Natural killer cell (primary cell): ENCODE data around the gene MTFP1. TPM values are rescaled to one million over a fixed set of nuclear protein-coding genes. Genes with fewer than 3 reads are reported as not detected.

ENCODE experiments used
- ATAC-seq, 3 donors: fragments of 150-1000 bp in 2 of 3; fragments of 200-7000 bp in 1 of 3; cut with Tn5 transposase; 1 replicate in 1 of 3; 2 replicates in 2 of 3; pipeline ENCODE4 v1.10.0; 2021; ENCODE audit warnings: mild to moderate bottlenecking in 2 of 3, moderate library complexity in 2 of 3
- DNase-seq, 2 donors: peaks; one replicate each; pipeline versions ENCODE4 v3.0.0 to v3.0.0-alpha.2; 2013 to 2021; ENCODE audit warnings: mixed read lengths in 1 of 2
- H3K27ac ChIP-seq: one replicate; pipeline ENCODE4 v1.5.1; 2013; ENCODE audit warnings: mild to moderate bottlenecking, low read length
- H3K27me3 ChIP-seq: one replicate; pipeline ENCODE4 v1.6.1; 2013; ENCODE audit warnings: low read length; ENCODE audit not compliant: control insufficient read depth, insufficient read depth
- H3K36me3 ChIP-seq: one replicate; pipeline ENCODE4 v1.6.1; 2013; ENCODE audit warnings: low read length; ENCODE audit not compliant: control insufficient read depth, insufficient read depth
- H3K4me1 ChIP-seq: one replicate; pipeline ENCODE4 v1.6.1; 2013; ENCODE audit warnings: low read length; ENCODE audit not compliant: control insufficient read depth, insufficient read depth
- H3K4me3 ChIP-seq: one replicate; pipeline ENCODE4 v1.5.1; 2013; ENCODE audit warnings: low read length
- H3K9me3 ChIP-seq: one replicate; pipeline ENCODE4 v1.6.1; 2013; ENCODE audit warnings: low read length; ENCODE audit not compliant: control insufficient read depth, insufficient read depth
- H3K27ac Mint-ChIP-seq, 2 donors: one replicate each; pipeline ENCODE4 v1.8.0; 2022; ENCODE audit warnings: mild to moderate bottlenecking in 2 of 2, mixed read lengths in 2 of 2, moderate library complexity in 1 of 2
- H3K27me3 Mint-ChIP-seq, 2 donors: one replicate each; pipeline ENCODE4 v1.8.0; 2022; ENCODE audit warnings: low read depth in 2 of 2, mixed read lengths in 2 of 2
- H3K36me3 Mint-ChIP-seq: one replicate; pipeline ENCODE4 v1.8.0; 2022; ENCODE audit warnings: mixed read lengths
- H3K4me1 Mint-ChIP-seq, 2 donors: one replicate each; pipeline ENCODE4 v1.8.0; 2022; ENCODE audit warnings: mixed read lengths in 2 of 2
- H3K4me3 Mint-ChIP-seq: one replicate; pipeline ENCODE4 v1.8.0; 2022; ENCODE audit warnings: mild to moderate bottlenecking, moderate library complexity, mixed read lengths
- H3K9me3 Mint-ChIP-seq, 2 donors: one replicate each; pipeline ENCODE4 v1.8.0; 2022; ENCODE audit warnings: mixed read lengths in 2 of 2
- WGBS: methylation state at CpG from one replicate; pipeline ENCODE4 v1.1.7; 2013; ENCODE audit warnings: missing lambda C conversion rate; ENCODE audit not compliant: insufficient coverage; 5-methylcytosine and 5-hydroxymethylcytosine counted together
- intact Hi-C: fragments of 100-400 bp; cut with micrococcal nuclease; formaldehyde crosslinking; loops from one replicate; pipeline ENCODE4 v1.14.2; 2022
- total RNA-seq, 4 donors: library from RNA; stranded (reverse); fragments of 120-200 nt in 1 of 4; gene quantifications; one replicate each; pipeline versions ENCODE4 v1.2.3 to v1.2.4, GENCODE V29; 2013 to 2022
- TF ChIP-seq, protein P1 (sequence below): fragments of 200-600 bp; IDR thresholded peaks from one replicate; pipeline ENCODE4 v1.8.0; 2022; ENCODE audit warnings: antibody characterized with exemption

The MTFP1 gene
- total RNA-seq, 3 donors from 2014 or later (not counting 1 experiment from before 2014, with no cell fraction given), result 15.7 to 17.5 (median 17.2) TPM

DNA sequence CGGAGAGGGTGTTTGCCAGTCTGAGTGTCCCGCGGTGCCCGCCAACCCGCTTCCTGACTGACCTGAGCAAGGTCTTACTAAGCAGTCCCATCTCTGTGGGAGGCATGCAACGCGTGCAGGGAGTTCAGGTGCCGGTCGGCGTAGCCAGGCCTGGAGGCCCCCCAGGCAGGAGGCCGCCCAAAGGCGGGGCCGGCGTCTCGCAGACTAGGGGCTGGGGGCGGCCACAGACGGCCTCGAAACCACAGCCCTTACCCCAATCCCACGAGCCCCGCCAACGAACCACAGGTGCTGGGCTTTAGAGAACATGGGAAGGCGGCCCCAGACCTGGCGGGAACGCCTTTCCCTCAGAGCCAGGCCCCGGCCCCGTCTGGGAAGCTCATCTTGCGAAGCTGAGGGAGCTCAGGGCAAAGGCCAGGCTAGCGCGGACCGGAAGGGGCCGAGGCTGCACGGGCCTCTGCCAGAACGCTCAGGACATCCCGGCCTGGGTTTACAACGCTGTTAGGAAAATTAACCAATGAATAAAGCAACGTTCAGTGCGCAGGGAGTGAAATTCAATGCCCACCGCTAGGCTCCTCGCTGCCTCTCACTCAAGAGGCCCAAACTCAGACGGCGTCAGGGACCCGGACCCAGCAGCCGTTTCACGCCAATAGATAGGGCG, 2.1 kb upstream of the MTFP1 start:
- Histone ChIP-seq H3K36me3 (peaks cover 4% of the 10 kb centered on the region), H3K27me3 (no peaks in the 10 kb centered on the region), H3K4me1 (peaks cover 46% of the 10 kb centered on the region), H3K9me3 (no peaks in the 10 kb centered on the region), H3K4me3 (peak overlapping the region; percentile 79), H3K27ac (peak overlapping the region; percentile 90)
- peak overlapping the region; percentile 93 to 94 for H3K27ac Mint-ChIP-seq
- no peaks in the 10 kb centered on the region for H3K9me3 Mint-ChIP-seq
- intact Hi-C loops, result no loop called here
- H3K4me1 Mint-ChIP-seq, result peaks cover 41 to 55% of the 10 kb centered on the region in 2 donors
- WGBS, result under 1% methylated on average over 45 of the region's 45 CpGs
- ATAC-seq (peak; percentile 16 to 27 (median 20)), DNase-seq (no peak)
- H3K4me3 Mint-ChIP-seq, result peak overlapping the region; percentile 95
- no peaks in the 10 kb centered on the region for H3K36me3 Mint-ChIP-seq
- no peaks in the 10 kb centered on the region for H3K27me3 Mint-ChIP-seq
- TF ChIP-seq, protein P1, sequence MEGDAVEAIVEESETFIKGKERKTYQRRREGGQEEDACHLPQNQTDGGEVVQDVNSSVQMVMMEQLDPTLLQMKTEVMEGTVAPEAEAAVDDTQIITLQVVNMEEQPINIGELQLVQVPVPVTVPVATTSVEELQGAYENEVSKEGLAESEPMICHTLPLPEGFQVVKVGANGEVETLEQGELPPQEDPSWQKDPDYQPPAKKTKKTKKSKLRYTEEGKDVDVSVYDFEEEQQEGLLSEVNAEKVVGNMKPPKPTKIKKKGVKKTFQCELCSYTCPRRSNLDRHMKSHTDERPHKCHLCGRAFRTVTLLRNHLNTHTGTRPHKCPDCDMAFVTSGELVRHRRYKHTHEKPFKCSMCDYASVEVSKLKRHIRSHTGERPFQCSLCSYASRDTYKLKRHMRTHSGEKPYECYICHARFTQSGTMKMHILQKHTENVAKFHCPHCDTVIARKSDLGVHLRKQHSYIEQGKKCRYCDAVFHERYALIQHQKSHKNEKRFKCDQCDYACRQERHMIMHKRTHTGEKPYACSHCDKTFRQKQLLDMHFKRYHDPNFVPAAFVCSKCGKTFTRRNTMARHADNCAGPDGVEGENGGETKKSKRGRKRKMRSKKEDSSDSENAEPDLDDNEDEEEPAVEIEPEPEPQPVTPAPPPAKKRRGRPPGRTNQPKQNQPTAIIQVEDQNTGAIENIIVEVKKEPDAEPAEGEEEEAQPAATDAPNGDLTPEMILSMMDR, result no peak

DNA sequence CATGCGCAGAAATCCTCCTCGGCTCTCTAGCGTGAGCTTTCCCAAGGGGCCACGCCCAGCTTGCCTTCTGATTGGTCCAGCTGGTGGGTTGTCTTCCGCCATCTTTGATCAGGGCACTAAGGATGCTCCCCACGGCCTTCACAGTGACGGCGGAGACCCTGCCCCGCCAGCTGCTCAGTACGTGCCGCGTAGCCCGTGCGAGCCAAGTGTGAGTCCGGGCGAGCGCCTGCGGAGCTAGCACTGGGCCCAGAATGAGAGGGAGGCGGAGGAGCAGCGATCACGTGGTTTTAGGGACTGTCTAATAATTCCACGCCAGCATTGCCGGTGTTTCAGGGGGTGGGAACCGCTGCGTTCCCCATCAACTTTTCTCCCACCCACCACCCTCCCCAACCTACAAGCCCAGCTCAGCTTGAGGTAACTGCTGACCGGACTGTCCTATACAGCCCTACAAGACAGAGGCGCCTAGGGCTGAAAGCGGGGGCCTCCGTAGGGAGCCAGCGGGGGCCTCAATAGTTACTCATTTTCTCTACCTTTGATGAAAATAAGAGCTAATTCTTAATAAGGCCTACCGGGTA, 1.5 kb upstream of the MTFP1 start:
- peaks cover 46% of the 10 kb centered on the region for H3K4me1 ChIP-seq
- ATAC-seq (peak; percentile 85 to 95 (median 88)), DNase-seq (peak; percentile 93 to 100)
- under 1% methylated on average over 30 of the region's 31 CpGs for WGBS
- H3K36me3 ChIP-seq, result peaks cover 3% of the 10 kb centered on the region
- peak overlapping the region; percentile 79 for H3K4me3 ChIP-seq
- intact Hi-C loops, result loop anchor here (1.0 to 2.0 kb wide), 2 partner anchors 18 to 67 kb away; partner anchors contain the start of genes CCDC157 and SF3A1
- TF ChIP-seq, protein P1, result no peak
- Mint-ChIP-seq H3K36me3 (no peaks in the 10 kb centered on the region), H3K4me3 (peak overlapping the region; percentile 95), H3K27me3 (no peaks in the 10 kb centered on the region), H3K27ac (peak overlapping the region; percentile 93 to 94), H3K4me1 (peaks cover 41 to 55% of the 10 kb centered on the region in 2 donors), H3K9me3 (no peaks in the 10 kb centered on the region)
- no peaks in the 10 kb centered on the region for H3K27me3 ChIP-seq
- H3K27ac ChIP-seq, result peak overlapping the region; percentile 90
- H3K9me3 ChIP-seq, result no peaks in the 10 kb centered on the region

DNA sequence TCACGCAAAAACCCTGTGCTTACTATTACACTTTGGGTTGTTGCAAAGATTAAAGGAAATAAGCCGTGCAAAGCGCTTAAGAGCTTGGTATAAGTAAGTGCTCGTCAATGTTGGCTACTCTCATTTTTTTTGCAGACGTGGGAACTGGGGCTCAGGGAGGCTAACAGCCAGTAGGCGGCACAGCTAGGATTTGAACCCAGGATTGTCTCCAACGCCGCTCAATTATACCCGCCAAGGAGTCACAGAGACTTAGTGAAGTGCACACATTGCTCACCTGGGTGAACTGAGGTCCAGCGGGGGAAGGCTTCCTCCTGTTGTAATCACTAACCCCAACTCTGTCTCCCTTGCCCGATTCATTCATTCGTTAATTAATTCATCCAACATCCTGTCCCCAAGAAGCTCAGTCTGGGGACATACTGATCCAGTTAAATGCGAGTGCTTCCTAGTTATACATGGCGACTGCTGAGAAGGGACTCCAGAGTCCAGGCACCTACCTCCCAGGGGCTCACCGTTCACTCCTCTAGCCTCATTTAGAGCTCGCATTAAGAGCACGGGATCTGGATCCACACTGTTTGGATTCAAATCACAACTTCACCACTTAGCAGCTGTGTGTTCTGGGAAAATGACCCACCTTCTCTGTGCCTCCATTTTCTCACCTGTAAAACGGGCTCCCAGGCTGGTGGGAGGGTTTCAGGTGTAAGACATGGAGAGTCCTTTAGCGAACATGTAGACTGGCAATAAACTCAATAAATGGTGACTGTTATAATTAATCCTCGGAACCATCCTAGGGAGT, 838 bp upstream of the MTFP1 start:
- H3K27ac ChIP-seq, result peak overlapping the region; percentile 90
- DNase-seq, result peak in 1 of 2 donors; percentile 64
- H3K36me3 Mint-ChIP-seq, result no peaks in the 10 kb centered on the region
- intact Hi-C loops, result loop anchor here (1.0 to 2.0 kb wide), 2 partner anchors 18 to 68 kb away; partner anchors contain the start of genes CCDC157 and SF3A1
- no peaks in the 10 kb centered on the region for H3K27me3 Mint-ChIP-seq
- H3K36me3 ChIP-seq, result peaks cover 3% of the 10 kb centered on the region
- WGBS, result 55% methylated on average over 18 of the region's 20 CpGs
- peak overlapping the region; percentile 95 for H3K4me3 Mint-ChIP-seq
- peaks cover 41 to 55% of the 10 kb centered on the region in 2 donors for H3K4me1 Mint-ChIP-seq
- H3K27me3 ChIP-seq, result no peaks in the 10 kb centered on the region
- H3K27ac Mint-ChIP-seq, result peak overlapping the region; percentile 93 to 94
- TF ChIP-seq, protein P1, result no peak
- peak overlapping the region; percentile 79 for H3K4me3 ChIP-seq
- no peaks in the 10 kb centered on the region for H3K9me3 Mint-ChIP-seq
- no peak for ATAC-seq
- H3K9me3 ChIP-seq, result no peaks in the 10 kb centered on the region
- H3K4me1 ChIP-seq, result peaks cover 46% of the 10 kb centered on the region
